ENCODE data around the gene REG3A.

The REG3A gene

DNA sequence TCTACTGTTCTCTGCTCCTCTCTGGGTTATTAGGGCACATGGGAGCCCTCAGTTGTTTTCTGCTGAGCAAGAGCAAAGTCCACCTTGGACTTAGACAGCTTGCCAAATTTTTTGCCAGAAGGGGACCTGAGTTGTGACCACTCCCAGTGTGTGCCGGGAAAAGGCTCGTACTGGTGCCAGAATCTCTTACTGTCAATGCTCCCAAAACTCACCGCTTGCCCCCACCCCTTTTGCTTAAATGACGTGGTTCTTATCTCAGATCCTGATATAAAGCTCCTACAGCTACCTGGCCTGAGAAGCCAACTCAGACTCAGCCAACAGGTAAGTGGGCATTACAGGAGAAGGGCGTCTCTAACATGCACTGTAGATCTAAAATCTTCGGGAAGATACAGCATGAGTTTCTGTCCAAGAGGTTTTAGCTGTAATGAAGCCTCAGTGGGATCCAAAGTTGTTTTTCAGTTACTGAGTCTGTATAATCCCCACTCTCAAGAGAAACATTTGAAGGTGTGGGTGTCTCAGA lies 39.3 kb downstream of the REG3A start, which contains the start of gene REG1A:
TSS of gene REG1A (plus strand) at position 295 of the 520 bp plus-strand sequence. CDS start 374 bp downstream, outside the sequence.
- no peak for DNase-seq (ENCODE audit: low read depth)

DNA sequence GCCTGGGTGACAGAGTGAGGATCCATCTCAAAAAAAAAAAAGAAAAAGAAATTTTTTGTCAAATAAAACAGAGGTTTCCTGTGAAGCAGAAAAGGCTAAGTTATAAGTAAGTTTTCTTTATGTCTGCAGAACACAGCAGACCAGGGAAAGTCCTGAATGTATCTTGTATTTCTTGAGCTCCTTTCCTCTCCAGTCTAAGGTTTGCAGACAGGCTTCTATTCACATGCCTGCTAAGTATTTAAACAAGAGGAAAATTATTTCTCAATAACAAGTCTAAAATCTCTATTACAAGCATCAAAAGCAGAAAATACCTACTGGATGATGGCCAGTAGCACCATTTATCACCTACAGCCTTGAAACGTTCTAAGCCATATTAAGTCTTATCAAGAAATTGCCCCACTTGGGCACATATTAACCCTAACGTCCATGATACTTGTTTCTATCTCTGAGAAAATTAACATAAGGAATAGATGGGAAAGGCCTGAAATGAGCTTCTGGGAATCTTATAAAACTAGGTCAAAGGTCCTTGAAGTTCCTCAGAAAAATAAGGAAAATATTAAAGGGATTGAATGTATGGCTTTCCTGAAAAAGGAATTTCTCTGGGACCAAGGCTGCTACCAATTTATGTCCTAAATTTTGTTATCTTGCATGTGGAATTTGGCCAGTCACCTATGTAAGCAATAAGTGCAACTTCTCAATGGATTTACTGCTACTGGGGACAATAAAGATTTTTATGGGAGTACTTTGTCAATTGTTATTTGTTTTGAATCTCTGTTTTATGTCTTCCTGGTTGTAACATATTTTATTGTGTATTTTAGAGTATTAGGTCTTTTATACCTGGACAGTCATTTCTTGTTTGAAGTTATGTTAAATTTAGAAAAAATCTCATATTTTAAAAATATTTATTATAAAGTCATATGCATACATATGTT lies 42.3 kb downstream of the REG3A start:
- no peak for DNase-seq (ENCODE audit: low read depth)

DNA sequence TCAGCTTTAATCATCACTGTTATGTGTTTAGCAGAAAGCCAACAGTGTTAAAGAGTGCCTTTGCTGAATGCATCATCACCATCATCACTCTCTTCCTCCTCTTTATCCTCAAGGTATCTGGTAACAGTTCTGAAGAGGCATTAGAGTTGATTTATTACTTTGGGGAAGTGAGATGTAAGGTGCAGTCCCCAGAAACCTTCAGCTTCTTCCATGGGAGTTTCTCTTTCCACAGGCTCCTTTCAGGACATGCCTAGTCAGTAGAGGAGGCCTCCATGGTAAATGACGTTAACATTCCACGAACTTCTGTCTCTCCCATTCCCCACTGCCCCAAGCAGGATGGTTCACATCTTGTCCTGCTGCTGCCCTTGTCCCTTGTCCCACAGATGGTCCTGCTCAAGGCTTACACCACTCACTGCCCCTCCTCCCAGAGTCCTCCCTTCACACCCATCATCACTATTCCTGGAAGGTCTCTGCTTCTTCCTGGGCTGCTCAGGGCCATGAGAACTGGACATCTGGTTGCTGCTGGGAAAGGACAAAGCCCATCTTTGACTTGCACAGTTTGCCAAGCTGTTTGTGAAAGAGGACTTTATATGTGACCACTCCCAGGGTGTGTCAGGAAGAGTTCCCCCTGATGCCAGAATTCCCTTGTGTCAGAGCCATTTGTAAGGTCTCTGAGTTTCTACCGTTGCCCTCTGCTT lies 44.6 kb downstream of the REG3A start:
- no peak for DNase-seq (ENCODE audit: low read depth)

DNA sequence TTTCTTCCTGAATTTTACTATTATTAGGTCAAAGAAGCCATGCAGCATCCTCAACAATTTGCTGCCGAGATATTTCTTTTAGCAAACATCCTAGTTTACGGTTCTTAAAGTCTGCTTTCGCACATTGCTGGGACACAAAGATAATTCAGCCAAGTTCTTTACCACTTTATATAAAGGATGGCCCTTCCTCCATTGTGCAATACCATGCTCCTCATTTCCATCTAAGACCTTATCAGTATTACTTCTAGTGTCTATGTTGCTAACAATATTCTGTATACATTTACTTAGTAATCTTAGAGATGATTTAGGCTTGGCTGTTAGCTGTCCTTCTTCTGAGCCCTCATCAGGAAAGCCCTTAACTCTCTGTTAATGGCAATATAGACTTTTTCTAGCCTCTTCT lies 47.3 kb downstream of the REG3A start:
- DNase-seq (ENCODE audit: low read depth): no peak
